ENCODE data around the gene ERBB4. TPM values are rescaled to one million over a fixed set of nuclear protein-coding genes. Genes with fewer than 3 reads are reported as not detected.

Gene ERBB4
- total RNA-seq, 2 donors from 2014 or later, result 1.0 to 32.8 TPM

DNA sequence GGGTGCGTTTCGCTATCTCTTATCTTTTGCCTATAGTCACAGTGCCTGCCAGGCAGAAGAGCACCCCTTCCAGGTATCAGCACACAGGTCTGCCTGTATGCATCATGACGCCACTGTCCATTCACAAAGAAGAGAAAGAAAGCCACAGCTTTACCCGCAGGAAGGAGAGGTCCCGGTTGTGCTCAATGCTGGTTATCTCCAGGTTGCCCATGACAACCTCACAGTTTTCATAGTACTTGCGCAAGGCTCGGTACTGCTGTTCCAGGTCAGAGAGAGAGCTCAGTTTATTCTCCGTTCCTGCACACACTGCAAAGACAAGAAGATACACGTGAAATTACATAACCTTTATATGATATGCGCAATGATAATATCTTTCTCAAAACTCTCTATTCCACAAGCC, 414.0 kb downstream of the ERBB4 start:
- intact Hi-C loops (cut with DNase I), result no loop called here
- WGBS, result 64% methylated on average over 10 of the region's 10 CpGs
- Histone ChIP-seq H3K9me3 (no peaks in the 10 kb centered on the region), H3K27me3 (replicated peaks; ENCODE audit: insufficient read depth) (no peaks in the 10 kb centered on the region), H3K4me1 (replicated peaks) (no peaks in the 10 kb centered on the region), H3K27ac (no peak overlapping the region), H3K36me3 (no peaks in the 10 kb centered on the region), H3K4me3 (no peak overlapping the region)
- DNase-seq (ENCODE audit: low spot score), result no peak
- TF ChIP-seq POLR2A (IDR thresholded peaks at IDR 0.05), result no peak

DNA sequence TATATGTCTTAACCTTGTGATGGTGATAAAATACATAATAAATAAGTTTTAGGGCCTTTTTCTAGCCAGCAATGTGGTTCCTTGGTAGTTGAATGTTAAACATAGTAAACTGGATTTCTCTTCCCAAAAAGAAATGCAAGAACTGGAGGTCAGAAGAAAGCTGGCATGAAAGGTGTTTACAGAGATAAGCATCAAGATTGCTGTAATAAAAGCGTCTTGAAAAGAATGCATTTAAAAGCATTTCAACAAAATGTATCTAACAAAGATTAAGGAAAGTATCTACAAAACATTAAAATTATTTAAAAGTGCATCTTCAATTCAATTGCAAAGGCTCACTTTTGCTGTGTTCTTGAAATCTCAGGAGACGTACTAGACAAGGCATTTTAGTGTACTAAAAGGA, 419.0 kb downstream of the ERBB4 start:
- TF ChIP-seq POLR2A (IDR thresholded peaks at IDR 0.05) (no peak), POLR2AphosphoS5 (IDR thresholded peaks at IDR 0.05) (no peak)
- TF ChIP-seq, protein P1, sequence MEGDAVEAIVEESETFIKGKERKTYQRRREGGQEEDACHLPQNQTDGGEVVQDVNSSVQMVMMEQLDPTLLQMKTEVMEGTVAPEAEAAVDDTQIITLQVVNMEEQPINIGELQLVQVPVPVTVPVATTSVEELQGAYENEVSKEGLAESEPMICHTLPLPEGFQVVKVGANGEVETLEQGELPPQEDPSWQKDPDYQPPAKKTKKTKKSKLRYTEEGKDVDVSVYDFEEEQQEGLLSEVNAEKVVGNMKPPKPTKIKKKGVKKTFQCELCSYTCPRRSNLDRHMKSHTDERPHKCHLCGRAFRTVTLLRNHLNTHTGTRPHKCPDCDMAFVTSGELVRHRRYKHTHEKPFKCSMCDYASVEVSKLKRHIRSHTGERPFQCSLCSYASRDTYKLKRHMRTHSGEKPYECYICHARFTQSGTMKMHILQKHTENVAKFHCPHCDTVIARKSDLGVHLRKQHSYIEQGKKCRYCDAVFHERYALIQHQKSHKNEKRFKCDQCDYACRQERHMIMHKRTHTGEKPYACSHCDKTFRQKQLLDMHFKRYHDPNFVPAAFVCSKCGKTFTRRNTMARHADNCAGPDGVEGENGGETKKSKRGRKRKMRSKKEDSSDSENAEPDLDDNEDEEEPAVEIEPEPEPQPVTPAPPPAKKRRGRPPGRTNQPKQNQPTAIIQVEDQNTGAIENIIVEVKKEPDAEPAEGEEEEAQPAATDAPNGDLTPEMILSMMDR (IDR thresholded peaks at IDR 0.05), result no peak
- Histone ChIP-seq H3K27me3 (replicated peaks; ENCODE audit: insufficient read depth) (no peaks in the 10 kb centered on the region), H3K4me3 (no peak overlapping the region), H3K9me3 (no peaks in the 10 kb centered on the region), H3K36me3 (no peaks in the 10 kb centered on the region), H3K27ac (no peak overlapping the region), H3K4me1 (replicated peaks) (no peaks in the 10 kb centered on the region)
- intact Hi-C loops (cut with DNase I), result no loop called here
- 36% methylated on average over 2 of the region's 2 CpGs for WGBS
- DNase-seq (ENCODE audit: low spot score), result no peak

DNA sequence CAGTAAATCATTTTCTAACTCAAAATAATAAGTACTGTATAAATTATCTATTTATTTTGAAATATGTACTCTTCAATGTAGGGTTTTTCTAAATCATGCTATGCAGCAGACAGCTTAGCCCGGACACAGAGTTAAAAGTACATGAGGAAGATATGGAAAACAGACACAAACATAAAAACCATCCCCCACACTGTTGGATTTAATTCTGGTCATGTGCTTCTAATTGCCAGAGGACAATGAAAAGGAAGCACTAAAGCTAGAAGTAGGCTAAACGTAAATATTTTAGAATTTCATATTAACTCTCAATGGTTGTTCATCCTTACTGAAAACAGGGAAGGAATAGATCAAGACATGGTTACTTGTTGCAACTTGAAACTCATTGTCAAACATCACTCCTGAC, 420.7 kb downstream of the ERBB4 start:
- Histone ChIP-seq H3K27ac (no peak overlapping the region), H3K36me3 (no peaks in the 10 kb centered on the region), H3K9me3 (no peaks in the 10 kb centered on the region), H3K4me1 (replicated peaks) (no peaks in the 10 kb centered on the region), H3K27me3 (replicated peaks; ENCODE audit: insufficient read depth) (no peaks in the 10 kb centered on the region), H3K4me3 (no peak overlapping the region)
- intact Hi-C loops (cut with DNase I), result no loop called here
- TF ChIP-seq, protein P1 (IDR thresholded peaks at IDR 0.05), result no peak
- no peak for TF ChIP-seq POLR2A (IDR thresholded peaks at IDR 0.05)
- no peak for TF ChIP-seq POLR2AphosphoS5 (IDR thresholded peaks at IDR 0.05)
- DNase-seq (ENCODE audit: low spot score), result no peak
- WGBS, result 61% methylated on average over 2 of the region's 2 CpGs

DNA sequence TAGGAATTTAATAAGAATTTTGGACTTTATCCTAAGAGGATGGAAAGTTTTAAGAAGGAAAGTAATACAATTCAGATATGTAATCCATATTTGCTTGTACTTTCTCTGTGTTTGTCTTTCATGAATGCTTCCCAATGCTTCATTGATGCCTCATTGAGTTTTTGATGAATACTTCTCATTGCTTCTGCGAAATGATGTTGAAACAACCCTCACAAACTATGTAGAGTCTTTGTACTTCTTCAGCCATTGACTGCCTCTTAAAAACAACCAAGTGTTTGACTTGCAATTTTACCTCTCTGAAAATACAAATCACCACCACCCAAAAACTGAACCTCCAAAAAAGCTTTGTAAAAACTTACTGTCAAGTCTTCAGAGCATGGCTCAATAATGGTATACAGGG, 424.1 kb downstream of the ERBB4 start:
- no peak for TF ChIP-seq POLR2A (IDR thresholded peaks at IDR 0.05)
- TF ChIP-seq POLR2AphosphoS5 (IDR thresholded peaks at IDR 0.05), result no peak
- TF ChIP-seq, protein P1 (IDR thresholded peaks at IDR 0.05), result no peak
- WGBS, result 94% methylated on average over 1 of the region's 1 CpG
- DNase-seq (ENCODE audit: low spot score), result no peak

DNA sequence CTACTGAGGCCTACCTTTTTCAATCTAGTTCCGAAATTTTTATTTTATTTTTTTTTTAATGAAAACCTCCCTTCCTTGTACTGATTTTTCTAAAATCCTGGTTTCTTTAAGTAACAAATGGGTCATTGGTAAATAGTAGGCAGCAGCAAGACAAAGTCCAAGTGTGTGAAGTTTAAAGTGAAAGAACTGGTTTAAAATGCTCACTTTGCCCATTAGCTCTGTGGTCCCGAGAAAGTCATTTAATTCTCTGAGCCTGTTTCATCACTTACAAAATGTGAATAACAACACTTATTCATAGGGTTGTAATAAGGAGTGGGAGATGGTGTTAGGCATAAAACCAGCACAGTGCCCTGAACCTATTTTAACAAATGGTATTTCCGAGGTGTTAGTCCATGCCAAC, 426.2 kb downstream of the ERBB4 start:
- H3K4me3 ChIP-seq, result no peak overlapping the region
- intact Hi-C loops (cut with DNase I), result no loop called here

More for the DNA sequence above, 424.1 kb downstream of the ERBB4 start:
- Histone ChIP-seq H3K27me3 (replicated peaks; ENCODE audit: insufficient read depth) (no peaks in the 10 kb centered on the region), H3K27ac (no peak overlapping the region), H3K4me1 (replicated peaks) (no peaks in the 10 kb centered on the region), H3K4me3 (no peak overlapping the region), H3K36me3 (no peaks in the 10 kb centered on the region), H3K9me3 (no peaks in the 10 kb centered on the region)
- intact Hi-C loops (cut with DNase I), result no loop called here

More for the DNA sequence above, 426.2 kb downstream of the ERBB4 start:
- H3K27me3 ChIP-seq (replicated peaks; ENCODE audit: insufficient read depth), result no peaks in the 10 kb centered on the region
- no peak for TF ChIP-seq POLR2AphosphoS5 (IDR thresholded peaks at IDR 0.05)
- TF ChIP-seq, protein P1 (IDR thresholded peaks at IDR 0.05), result no peak
- TF ChIP-seq POLR2A (IDR thresholded peaks at IDR 0.05), result no peak
- no peak overlapping the region for H3K27ac ChIP-seq
- no peak for DNase-seq (ENCODE audit: low spot score)
- no peaks in the 10 kb centered on the region for H3K9me3 ChIP-seq
- no peaks in the 10 kb centered on the region for H3K36me3 ChIP-seq
- 86% methylated on average over 3 of the region's 3 CpGs for WGBS
- H3K4me1 ChIP-seq (replicated peaks), result no peaks in the 10 kb centered on the region

Data from prostate gland (tissue), 2 donors.